GM12874 (cell line): ENCODE data around the gene WDR13.

Experiments used
- TF ChIP-seq, protein P1 (sequence below): IDR thresholded peaks from 2 replicates; pipeline ENCODE4 v1.5.1; 2011; ENCODE audit warnings: low read depth, mild to moderate bottlenecking, control low read depth, low read length, moderate library complexity; ENCODE audit not compliant: insufficient read depth

Gene WDR13

DNA sequence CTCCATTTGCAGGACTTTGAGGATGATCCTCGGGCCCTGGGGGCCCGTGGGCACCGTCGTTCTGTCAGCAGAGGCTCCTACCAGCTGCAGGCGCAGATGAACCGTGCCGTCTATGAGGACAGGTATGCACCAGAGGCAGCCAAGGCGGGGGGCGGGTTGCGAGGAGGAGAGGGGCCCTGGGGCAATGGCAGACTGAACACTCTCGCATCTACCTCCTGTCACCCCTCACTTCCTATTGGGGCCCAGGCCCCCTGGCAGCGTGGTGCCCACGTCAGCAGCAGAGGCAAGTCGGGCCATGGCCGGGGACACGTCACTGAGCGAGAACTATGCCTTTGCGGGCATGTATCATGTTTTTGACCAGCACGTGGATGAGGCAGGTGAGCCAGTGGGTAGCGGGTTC is 2.0 kb downstream of the WDR13 start:
- TF ChIP-seq, protein P1, sequence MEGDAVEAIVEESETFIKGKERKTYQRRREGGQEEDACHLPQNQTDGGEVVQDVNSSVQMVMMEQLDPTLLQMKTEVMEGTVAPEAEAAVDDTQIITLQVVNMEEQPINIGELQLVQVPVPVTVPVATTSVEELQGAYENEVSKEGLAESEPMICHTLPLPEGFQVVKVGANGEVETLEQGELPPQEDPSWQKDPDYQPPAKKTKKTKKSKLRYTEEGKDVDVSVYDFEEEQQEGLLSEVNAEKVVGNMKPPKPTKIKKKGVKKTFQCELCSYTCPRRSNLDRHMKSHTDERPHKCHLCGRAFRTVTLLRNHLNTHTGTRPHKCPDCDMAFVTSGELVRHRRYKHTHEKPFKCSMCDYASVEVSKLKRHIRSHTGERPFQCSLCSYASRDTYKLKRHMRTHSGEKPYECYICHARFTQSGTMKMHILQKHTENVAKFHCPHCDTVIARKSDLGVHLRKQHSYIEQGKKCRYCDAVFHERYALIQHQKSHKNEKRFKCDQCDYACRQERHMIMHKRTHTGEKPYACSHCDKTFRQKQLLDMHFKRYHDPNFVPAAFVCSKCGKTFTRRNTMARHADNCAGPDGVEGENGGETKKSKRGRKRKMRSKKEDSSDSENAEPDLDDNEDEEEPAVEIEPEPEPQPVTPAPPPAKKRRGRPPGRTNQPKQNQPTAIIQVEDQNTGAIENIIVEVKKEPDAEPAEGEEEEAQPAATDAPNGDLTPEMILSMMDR: no peak

DNA sequence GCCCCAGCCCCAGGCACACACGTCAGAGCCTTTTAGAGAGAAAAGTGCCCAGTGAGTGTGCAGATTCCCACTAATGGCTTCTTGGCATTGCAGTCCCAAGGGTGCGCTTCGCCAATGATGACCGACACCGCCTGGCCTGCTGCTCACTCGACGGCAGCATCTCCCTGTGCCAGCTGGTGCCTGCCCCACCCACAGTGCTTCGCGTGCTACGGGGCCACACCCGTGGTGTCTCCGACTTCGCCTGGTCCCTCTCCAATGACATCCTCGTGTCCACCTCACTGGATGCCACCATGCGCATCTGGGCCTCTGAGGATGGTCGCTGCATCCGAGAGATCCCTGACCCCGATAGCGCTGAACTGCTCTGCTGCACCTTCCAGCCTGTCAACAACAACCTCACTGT is 2.9 kb downstream of the WDR13 start:
- TF ChIP-seq, protein P1: no peak

DNA sequence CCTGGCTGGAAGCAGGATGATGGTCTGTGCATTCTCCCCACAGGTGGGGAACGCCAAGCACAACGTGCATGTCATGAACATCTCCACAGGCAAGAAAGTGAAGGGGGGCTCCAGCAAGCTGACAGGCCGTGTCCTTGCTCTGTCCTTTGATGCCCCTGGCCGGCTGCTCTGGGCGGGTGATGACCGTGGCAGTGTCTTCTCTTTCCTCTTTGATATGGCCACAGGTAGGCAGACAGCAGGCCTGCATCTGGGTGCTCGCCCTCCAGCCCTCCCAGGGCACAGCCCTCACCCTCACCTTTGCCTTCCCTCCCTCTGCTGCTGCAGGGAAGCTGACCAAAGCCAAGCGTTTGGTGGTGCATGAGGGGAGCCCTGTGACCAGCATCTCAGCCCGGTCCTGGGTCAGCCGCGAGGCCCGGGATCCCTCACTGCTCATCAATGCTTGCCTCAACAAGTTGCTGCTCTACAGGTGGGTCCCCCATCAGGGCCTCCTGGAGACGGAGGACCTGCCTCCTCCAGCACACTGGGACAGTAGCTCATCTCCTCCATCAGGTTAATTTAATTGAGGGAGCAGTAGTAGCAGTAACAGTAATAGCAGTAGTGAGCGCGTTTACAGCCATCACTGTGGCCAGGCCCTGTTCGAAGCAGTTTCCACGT is 4.6 kb downstream of the WDR13 start:
- TF ChIP-seq, protein P1: no peak

DNA sequence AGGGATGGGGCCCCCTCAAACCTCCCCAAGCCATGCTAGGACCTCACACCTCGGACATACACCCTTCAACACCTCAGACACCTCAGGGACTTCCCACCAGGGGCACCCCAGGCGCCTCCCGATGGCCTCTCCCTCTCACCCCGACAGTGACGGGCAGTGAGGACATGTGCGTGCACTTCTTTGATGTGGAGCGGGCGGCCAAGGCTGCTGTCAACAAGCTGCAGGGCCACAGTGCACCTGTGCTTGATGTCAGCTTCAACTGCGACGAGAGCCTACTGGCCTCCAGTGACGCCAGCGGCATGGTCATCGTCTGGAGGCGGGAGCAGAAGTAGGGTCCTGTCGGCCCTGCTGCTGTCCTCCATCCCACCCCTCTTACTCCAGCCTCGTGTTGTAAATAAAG is 7.4 kb downstream of the WDR13 start:
- TF ChIP-seq, protein P1: no peak

DNA sequence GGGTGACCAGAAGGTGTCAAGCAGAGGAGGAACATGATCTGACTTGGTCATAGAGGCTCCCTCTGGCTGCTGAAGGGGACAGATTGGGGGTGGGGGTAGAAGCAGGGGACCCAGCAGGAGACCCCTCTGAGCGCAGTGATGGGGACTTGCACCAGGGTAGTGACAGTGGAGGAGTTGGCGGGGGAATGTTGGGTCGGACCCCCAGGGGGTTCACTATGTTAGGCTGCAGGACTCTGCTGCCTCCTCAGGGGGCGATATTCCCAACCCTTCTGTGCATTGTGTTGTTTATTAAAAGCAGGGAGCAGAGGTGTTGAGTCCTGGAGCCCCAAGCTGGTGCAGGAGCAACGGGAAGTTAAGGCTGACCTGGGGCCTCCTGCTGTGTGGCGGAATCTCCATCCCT is 8.8 kb downstream of the WDR13 start:
- TF ChIP-seq, protein P1: peak; percentile 22; the same call in 1 of the 2 replicates

DNA sequence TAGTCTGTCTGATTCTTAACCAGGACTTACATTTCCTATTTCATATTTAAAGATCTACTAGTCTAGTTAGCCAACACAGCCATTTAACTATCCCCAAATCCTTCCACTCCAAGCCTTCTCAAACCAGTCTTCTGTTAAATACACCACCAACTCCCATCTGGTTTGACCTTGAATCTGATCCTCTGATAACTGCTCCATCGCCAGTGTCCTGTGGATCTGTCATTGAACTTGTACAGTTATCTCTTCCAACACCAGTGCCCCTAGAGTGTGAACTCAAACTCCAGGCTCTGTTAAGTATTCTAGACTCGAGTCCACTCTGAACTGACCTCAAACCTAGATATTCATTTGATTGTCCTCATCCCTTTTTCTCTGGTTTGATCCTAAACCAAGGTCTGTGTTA is 14.4 kb downstream of the WDR13 start:
- TF ChIP-seq, protein P1: no peak

DNA sequence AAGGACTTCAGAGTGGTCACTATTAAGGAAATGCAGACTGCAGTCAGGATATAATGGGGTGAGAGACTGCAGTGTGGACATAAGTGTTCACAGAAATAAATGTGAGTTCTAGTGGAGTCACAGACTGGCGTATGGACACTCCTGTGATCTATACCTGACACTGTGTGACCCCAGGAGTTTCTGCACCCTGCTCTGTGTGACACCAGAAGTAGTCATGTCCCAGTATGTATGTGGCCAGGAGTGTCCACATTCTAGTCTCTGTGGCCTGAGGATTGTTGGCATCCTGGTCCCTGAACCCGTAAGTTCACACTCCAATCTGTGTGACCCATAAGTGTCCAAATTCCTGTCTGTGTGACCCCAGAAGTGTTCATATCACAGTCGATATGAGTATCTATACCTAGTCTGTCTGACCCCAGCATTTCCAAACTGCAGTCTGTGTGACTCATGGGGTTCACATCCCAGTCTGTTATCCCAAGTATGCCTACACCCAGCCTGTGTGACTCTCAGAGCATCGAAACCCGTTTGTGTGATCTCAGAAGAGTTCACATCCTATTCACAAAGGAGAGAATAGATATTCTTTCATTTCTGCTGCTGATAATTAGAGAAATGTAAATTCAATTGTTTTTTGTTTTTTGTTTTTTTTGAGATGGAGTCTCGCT is 16.3 kb downstream of the WDR13 start:
- TF ChIP-seq, protein P1: no peak
